Measurements from ENCODE around the gene PRLH.
"Not testable (repeated sequence)": the region's sequence is repeated elsewhere in the genome, so short reads cannot be mapped to it uniquely, and the experiment has no call there.

The PRLH gene

GRCh38 chr2:237602409-237602808 is 36.0 kb downstream of the PRLH start:
- DNase-seq = no peak

- no peak for DNase-seq
Observed at GRCh38 chr2:237603049-237603717, 36.8 kb downstream of the PRLH start.

GRCh38 chr2:237603718-237604362 is 37.5 kb downstream of the PRLH start:
- DNase-seq = peak; percentile 51

GRCh38 chr2:237604391-237604790 is 38.0 kb downstream of the PRLH start:
- no peak for DNase-seq

DNA sequence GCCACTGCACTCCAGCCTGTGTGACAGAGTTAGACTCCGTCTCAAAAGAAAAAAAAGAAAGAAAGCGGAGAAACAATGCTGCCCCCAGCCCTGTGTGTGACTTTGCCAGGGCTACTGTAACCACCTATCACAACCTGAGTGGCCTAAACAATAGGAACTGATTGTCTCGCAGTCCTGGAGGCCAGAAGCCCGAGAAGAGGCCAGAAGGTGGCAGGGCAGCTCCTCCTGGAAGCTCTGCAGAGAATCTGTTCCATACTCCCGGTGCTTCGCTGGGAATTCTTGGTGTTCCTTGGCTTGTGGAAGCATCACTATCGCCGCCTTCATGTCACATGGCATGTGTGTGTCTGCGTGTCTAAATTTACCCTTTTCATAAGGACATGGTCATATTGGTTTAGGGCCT is 38.6 kb downstream of the PRLH start:
- DNase-seq = no peak

DNA sequence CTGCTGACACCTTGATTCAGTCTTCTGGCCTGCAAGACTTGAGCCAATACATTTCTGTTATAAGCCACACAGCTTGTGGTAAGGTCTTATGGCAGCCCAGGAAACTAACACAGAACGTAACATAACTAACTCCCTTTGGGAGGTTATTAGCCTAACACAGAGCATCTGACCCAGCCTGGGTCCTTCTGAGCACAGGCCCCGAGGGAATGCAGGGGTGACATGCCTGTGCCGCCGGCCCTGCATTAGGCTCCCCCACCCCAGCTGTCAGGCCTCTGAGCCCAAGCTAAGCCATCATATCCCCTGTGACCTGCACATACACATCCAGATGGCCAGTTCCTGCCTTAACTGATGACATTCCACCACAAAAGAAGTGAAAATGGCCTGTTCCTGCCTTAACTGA is 40.1 kb downstream of the PRLH start:
- not testable (repeated sequence) for DNase-seq

- no peak for DNase-seq
Observed at GRCh38 chr2:237612527-237613357, 46.4 kb downstream of the PRLH start.

DNA sequence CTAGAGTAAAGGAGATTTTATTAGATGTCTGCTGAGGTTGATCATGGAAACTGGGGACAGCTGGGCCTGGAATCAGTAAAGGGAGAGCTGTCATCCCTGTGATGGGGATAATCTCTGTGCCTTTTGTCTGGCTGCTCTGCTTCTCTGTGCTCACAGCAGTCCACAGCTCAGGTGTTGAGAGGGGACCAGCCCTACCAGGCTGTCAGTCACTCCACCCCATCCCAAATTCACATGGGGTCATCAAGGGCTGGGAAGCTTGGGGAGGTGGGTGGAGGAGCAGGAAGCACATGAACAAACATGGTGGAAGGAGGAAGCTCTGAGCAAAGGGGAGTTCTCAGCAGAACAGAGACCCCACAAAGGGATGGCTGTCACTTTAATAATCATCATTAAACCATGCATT is 47.3 kb downstream of the PRLH start:
- no peak for DNase-seq

DNA sequence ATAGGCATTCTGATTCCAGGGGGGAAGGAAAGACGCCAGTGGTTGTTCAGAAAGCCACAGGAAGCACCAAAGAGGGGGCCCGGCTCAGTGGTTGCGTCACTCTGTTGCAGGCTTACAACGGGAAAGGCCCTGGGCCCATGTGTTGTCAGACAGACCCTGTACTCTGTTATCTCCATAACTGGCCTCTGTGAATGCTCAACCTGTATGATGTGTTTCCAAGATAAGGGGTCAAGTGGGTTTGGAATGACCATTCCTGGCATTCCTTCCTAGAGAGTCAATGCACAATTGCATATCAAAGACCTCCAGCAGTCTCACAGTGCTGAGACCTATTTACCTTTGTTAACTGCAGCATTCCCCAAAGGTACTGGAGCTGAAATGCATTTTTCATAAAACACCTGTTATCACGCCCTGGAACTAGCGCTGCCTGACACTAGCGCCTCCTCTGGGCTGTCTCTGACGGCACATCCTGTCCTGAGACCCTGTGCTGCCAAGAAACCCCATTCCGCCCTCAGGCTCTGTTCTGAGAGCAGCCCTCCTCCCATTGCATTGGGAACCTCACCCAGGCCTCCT is 47.9 kb downstream of the PRLH start:
- no peak for DNase-seq

- DNase-seq = no peak
Observed at GRCh38 chr2:237615631-237616249, 49.4 kb downstream of the PRLH start.

- no peak for DNase-seq
Observed at GRCh38 chr2:237616373-237616733, 50.0 kb downstream of the PRLH start.
